Measurements from ENCODE around the gene SERPINB5.

DNA sequence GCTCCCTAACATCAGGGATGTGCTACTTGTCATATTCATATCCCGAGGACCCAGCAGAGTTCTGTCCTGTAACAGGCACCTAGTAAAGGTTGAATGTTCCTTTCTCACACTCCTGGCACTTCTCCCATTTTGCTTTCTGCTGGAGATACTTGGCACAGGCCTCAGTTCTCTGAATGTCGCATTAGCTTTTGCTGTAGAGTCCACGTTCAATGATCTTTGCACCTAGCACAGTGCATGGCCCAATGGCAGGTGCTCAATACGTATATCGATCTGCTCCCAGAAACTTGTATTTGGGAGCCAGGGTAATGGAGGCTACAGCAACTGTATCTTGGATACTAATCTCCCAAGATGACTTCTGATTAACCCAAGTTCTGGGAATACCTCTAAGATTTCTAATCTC, 29.7 kb upstream of the SERPINB5 start:
- no peak for TF ChIP-seq CTCF (IDR thresholded peaks at IDR 0.05; ENCODE audit: low read depth, low read length)
- TF ChIP-seq, protein P1, sequence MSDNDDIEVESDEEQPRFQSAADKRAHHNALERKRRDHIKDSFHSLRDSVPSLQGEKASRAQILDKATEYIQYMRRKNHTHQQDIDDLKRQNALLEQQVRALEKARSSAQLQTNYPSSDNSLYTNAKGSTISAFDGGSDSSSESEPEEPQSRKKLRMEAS (IDR thresholded peaks at IDR 0.05; ENCODE audit: low read depth, low read length), result no peak
- no peak for TF ChIP-seq POLR2A (IDR thresholded peaks at IDR 0.05; ENCODE audit: extremely low read depth, insufficient read length)
- TF ChIP-seq MYC (IDR thresholded peaks at IDR 0.05; ENCODE audit: low read depth, low read length), result no peak
